Measurements from ENCODE around the gene PLIN3.

The PLIN3 gene

GRCh38 chr19:4909897-4910593 lies 42.6 kb upstream of the PLIN3 start:
- H3K4me1 ChIP-seq (ENCODE audit: control insufficient read depth, insufficient read depth, low read length): peaks cover 13% of the 10 kb centered on the region
- H3K4me3 ChIP-seq (ENCODE audit: low read depth, low read length): peak overlapping the region; percentile 77
- CTCF ChIA-PET: interaction anchor here (0.6 to 6.2 kb wide), 5 partner anchors 35 to 104 kb away, joined by 3 to 54 read pairs (median 4); no protein-coding TSS in a partner anchor
- H3K36me3 ChIP-seq (ENCODE audit: control insufficient read depth in 2 of 2, insufficient read depth in 1 of 2, low read length in 2 of 2): peaks cover 14 to 47% of the 10 kb centered on the region in 2 experiments; a peak in 2 of 3 replicates
- H3K9me3 ChIP-seq (ENCODE audit: control insufficient read depth, insufficient read depth, low read depth, low read length): no peaks in the 10 kb centered on the region
- peak overlapping the region; percentile 92 for H3K27ac ChIP-seq (ENCODE audit: extremely low read depth, low read depth, low read length)
- POLR2A ChIA-PET: no interaction called here
- TF ChIP-seq ZNF624 (tag by site-specific recombination; IDR thresholded peaks at IDR 0.05) (no peak), ZNF645 (tag by site-specific recombination; IDR thresholded peaks at IDR 0.05) (no peak), ZBTB26 (tag by site-specific recombination; optimal IDR thresholded peaks at IDR 0.05) (peak; percentile 84), ZNF266 (tag by site-specific recombination; IDR thresholded peaks at IDR 0.05; ENCODE audit: low read depth) (no peak), ZNF391 (tag by site-specific recombination; IDR thresholded peaks at IDR 0.05; ENCODE audit: borderline replicate concordance, low read depth) (no peak), SP3 (tag by site-specific recombination; IDR thresholded peaks at IDR 0.05) (peak; percentile 28), ZNF24 (tag by site-specific recombination; IDR thresholded peaks at IDR 0.05) (peak; percentile 93), EGR2 (tag by site-specific recombination; IDR thresholded peaks at IDR 0.05; ENCODE audit: low read depth) (peak; percentile 74), ZNF132 (tag by site-specific recombination; IDR thresholded peaks at IDR 0.05; ENCODE audit: borderline replicate concordance) (no peak), ZFP37 (tag by site-specific recombination; IDR thresholded peaks at IDR 0.05) (no peak), SALL2 (tag by site-specific recombination; IDR thresholded peaks at IDR 0.05; ENCODE audit: borderline replicate concordance) (no peak), ZNF561 (tag by site-specific recombination; IDR thresholded peaks at IDR 0.05; ENCODE audit: borderline replicate concordance) (no peak), ZBTB8A (tag by site-specific recombination; IDR thresholded peaks at IDR 0.05) (peak; percentile 16; the same call in 1 of the 2 replicates), KLF8 (tag by site-specific recombination; IDR thresholded peaks at IDR 0.05) (no peak), ZNF211 (tag by site-specific recombination; IDR thresholded peaks at IDR 0.05; ENCODE audit: low read depth) (no peak), ZFHX2 (tag by site-specific recombination; conservative IDR thresholded peaks at IDR 0.05) (peak; percentile 85), GLIS1 (tag by site-specific recombination; IDR thresholded peaks at IDR 0.05) (0 out of 2 replicates have a peak, but pooled peaks have one; percentile 2), ZBTB10 (tag by site-specific recombination; IDR thresholded peaks at IDR 0.05) (0 out of 2 replicates have a peak, but pooled peaks have one; percentile 33), ZNF544 (tag by site-specific recombination; IDR thresholded peaks at IDR 0.05) (no peak), ZNF18 (tag by site-specific recombination; IDR thresholded peaks at IDR 0.05) (no peak), ZNF341 (tag by site-specific recombination; IDR thresholded peaks at IDR 0.05; ENCODE audit: low read depth) (no peak), ZEB2 (tag by site-specific recombination; IDR thresholded peaks at IDR 0.05) (no peak), ZNF449 (tag by site-specific recombination; IDR thresholded peaks at IDR 0.05) (peak; percentile 73), SP2 (tag by site-specific recombination; IDR thresholded peaks at IDR 0.05) (peak; percentile 92), ZNF626 (tag by site-specific recombination; IDR thresholded peaks at IDR 0.05) (no peak), ZNF785 (tag by site-specific recombination; IDR thresholded peaks at IDR 0.05) (no peak)
- TF ChIP-seq, protein P1, sequence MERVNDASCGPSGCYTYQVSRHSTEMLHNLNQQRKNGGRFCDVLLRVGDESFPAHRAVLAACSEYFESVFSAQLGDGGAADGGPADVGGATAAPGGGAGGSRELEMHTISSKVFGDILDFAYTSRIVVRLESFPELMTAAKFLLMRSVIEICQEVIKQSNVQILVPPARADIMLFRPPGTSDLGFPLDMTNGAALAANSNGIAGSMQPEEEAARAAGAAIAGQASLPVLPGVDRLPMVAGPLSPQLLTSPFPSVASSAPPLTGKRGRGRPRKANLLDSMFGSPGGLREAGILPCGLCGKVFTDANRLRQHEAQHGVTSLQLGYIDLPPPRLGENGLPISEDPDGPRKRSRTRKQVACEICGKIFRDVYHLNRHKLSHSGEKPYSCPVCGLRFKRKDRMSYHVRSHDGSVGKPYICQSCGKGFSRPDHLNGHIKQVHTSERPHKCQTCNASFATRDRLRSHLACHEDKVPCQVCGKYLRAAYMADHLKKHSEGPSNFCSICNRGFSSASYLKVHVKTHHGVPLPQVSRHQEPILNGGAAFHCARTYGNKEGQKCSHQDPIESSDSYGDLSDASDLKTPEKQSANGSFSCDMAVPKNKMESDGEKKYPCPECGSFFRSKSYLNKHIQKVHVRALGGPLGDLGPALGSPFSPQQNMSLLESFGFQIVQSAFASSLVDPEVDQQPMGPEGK (tag by site-specific recombination; IDR thresholded peaks at IDR 0.05): peak; percentile 92
